ENCODE results near the gene TCP11L2.
"Not testable (repeated sequence)": the region's sequence is repeated elsewhere in the genome, so short reads cannot be mapped to it uniquely, and the experiment has no call there.

The TCP11L2 gene

DNA sequence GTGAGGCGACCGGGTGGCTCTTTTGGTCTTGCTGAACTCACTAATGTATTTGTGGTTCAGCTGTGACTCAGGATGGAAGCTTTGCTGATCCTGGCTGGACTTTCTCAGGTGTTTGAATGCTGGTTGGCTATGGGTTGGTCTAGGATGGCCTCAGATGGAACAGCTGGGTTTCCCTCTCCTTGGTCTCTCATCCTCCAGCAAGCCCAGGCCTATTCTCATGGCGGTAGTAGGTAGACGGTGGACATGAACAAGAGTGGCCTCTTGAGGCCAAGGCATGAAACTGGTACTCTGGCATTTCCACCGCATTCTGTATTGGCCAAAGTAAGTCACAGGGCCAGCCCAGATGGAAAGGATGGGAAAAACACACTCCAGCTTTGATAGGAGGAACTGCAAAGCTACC lies 43.2 kb downstream of the TCP11L2 start:
- no peak for FAIRE-seq

DNA sequence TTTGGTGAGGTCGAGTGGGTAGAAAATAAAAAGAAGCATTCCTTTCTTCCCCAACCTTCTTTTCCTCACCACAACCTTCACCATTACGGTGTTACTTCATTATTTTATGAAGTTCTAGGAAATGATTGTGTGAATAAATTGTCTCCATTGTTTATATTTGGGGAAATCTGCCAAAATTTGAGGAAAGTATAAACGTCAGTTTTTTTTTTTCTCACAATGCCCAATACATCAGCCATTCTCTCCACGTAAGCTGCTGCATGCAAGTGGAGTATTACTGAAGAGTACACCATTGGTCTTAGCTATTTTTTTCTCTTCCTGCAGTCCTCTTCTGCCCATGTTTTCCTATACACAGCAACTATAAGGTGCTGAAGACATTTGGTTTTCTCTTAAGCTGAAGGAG lies 45.9 kb downstream of the TCP11L2 start:
- no peak for FAIRE-seq

DNA sequence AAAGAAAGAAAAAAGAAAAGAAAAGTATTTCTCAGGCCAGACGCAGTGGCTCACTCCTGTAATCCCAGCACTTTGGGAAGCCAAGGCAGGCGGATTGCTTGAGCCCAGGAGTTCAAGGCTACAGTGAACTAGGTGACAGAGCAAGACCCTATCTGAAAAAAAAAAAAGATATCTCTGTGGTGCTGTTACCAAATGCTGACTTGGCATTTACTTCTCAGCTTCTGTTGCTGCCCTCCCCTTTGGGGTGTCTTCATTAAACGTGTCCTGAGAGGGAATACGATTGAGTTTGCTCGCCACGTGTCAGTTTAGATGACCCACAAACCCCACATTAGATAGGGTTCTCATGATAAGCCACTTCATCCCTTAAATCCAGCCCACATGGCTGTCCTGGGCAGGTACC lies 50.6 kb downstream of the TCP11L2 start:
- FAIRE-seq, result no peak

DNA sequence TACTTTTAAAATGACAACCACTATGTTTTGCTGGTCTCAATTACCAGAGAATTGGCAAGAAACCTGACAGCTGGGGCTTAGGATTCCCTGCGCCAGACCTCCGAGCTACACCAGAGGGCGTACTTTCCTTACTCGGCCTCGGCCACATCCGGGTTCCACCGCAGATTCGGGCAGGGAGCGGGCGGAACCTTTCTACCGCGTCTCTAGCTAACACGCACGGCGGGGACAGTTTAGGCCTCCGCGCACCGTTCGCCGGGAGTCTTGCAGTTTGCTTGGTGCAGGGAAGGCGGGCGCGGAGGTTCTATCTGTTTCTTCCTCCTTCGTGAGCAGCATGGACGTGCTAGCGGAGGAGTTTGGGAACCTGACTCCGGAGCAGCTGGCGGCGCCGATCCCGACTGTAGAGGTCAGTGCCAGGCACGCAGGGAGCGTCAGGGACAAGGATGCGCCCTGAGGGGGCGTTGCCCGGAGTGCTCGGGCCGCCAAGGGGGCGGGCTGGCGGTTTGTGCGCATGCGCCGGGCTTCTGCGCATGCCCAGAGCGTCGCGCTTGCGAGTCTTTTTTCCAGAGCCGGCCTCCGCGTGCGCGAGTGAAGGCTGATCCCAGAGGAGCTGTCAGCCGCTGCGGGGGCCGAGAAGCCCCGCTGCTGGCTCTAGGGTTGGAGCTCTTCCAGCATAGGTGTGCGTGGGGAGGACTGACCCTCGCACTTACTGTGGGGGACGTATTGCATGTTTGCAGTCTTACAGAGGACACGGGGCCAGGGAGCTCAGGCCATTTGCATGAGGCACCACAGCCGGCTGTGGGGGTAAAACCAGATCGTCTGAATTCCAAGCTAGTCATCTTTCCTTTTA lies 55.2 kb downstream of the TCP11L2 start, which contains the start of gene POLR3B:
TSS of gene POLR3B (plus strand) at position 200 of the 847 bp plus-strand sequence. CDS start at position 332, 132 bp downstream.
- FAIRE-seq, result no peak

DNA sequence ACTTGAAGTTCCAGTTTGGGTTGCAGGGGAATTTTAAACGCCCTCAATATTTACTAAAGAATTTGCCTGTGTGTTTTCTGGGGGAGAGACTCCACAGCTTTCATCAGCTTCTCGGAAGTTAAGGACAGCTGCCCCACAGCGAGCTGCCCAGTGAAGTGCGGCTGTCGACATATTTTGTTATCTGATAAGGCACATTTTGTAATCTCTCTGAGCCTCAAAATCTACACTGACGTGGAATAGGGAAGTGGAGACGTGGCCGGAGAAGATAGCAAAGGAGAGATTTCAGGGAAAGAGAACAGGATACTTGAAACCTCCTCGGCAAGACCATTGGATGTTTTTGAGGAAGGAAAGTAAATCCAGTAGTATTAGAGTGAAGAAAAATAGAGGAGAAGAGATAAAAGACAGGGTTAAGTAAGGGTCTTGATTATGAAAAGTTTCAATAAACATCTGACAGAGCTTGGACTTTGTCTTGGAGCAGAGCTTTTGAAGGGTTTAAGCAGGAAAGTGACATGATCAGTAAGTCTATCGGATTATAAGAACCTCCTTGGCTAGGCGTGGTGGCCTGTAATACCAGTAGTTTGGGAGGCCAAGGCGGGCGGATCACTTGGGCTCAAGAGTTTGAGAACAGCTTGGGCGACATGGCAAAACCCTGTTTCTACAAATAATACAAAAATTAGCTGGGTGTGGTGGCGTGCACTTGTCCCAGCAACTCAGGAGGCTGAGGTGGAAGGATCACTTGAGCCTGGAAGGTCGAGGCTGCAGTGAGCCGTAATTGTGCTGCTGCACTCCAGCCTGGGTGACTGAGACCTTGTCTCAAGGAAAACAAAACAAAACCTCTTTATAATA lies 56.1 kb downstream of the TCP11L2 start:
- FAIRE-seq, result no peak

DNA sequence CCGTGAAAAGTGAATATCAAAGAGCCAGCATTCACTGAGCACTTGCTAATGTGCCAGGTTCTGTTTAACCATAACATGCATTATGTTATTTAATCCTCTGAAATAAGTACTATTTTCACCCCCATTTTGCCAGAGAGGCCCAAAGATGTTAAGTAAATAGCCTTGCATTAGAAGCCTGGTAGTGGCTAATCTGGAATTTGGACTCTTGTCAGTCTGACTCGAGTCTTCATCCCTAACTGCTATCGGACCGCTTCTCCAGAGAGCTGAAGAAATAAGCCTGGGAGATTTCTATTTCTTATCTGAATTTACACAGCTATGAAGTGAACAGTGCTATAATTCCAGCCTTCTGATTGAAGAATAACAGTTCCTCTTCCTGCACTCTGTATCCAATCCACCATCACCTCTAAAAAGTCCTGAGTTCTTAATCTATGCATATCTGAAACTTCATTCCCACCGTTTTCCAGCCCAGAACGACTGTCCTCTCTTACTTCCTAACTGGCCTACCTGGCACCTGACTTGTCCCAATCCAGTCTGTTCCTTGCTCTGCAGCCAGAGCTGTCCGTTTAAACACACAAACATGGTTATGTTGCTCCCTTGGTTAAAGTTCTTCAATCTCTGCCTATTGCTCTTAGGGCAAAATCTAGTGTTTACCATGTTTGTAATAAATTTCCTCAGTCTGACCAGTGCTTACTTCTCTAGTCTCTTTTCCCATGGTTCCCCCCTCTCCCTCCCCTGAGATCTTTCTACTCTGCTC lies 57.3 kb downstream of the TCP11L2 start:
- FAIRE-seq, result no peak

DNA sequence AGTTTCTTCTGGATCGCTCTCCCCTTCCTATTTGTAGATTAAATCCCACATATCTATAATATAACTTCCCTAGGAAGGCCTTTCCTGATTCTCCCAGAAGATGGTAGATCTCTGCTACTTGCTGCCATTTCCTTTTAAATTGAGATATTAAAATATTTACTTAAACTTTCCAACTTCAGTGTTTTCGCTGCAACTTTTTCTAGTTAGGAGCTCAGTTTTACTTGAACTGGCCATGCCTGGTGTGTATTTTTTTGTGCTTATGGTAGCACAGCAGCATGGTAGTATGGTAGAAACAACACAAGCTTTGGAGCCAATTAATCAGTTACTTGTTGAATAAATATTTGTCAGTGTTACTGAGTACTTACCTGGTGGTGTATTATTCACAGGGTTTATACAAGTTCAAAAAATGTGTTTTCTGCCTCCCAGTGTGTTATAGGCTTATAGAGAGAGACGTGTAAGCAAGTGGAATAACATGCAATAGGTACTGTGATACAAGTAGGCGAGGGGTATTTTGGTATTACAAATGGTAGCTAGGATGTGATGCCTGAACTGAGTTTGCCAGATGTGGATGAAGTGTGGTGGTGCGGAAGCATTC lies 58.0 kb downstream of the TCP11L2 start:
- no peak for FAIRE-seq

DNA sequence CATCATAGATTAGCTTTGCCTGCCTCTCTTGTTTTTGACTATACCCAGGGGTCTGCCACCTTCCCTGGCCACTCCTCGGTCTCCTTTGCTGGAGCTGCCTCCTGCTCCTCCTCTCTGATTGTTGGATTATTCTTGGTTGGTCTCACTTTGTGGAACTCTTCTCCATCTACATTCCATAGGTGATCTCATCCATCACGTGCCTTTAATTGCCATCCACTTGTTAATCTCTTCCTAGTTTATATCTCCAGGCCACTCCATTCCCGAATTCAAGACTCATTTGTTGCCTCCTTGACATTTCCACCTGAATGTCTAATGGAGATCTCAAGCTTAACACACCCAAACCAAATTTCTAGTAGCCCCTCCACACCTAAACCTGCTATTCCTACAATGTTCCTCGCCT lies 60.4 kb downstream of the TCP11L2 start:
- FAIRE-seq, result no peak

DNA sequence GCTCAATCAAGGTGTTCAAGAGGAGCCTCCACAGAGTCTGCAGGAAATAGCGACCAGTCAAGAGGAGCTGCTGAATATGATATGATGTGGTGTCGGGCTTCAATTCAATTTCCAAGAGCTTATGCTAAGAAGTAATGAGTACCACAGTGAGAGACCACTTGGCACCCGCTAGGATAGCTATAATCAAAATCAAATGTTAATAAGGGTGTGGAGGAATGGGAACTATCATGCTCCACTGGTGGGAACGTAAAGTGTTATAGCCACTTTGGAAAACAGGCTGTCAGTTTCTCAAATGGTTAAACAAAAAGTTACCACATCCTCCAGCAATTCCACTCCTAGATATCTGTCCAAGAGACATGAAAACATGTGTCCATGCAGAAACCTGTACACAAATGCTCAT lies 61.7 kb downstream of the TCP11L2 start:
- no peak for FAIRE-seq

DNA sequence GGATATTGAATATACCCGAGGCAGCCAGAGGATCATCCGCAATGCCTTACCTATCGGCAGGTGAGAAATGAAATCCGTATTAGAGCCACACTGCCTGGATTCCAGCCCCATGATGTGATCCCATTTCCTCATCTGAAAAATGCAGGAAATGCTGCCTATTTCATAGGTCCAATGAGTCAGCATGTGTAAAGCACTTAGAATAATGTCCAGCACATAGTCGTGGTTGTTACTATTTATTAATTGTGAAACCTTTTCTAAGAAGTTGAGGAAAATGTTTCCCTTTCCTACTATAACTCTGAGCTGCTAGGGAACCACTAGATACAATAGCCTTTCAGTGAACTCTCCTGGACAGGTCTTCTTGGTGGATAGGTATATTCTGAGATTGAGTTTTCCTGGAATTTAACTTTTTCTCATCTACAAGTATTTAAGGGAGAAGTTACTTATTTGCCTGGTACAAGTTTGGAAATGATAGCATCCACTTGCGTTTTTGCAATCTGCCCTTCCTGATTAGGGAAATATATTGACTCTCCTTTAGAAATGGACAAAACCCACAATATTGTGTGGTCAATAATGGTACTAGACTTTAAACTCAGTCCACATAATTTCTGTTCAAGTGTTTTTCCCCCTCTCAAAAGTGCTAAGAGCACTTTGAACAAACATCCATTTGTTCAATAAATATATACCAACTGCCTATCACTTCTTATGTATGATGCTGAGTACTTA lies 67.3 kb downstream of the TCP11L2 start:
- no peak for FAIRE-seq

DNA sequence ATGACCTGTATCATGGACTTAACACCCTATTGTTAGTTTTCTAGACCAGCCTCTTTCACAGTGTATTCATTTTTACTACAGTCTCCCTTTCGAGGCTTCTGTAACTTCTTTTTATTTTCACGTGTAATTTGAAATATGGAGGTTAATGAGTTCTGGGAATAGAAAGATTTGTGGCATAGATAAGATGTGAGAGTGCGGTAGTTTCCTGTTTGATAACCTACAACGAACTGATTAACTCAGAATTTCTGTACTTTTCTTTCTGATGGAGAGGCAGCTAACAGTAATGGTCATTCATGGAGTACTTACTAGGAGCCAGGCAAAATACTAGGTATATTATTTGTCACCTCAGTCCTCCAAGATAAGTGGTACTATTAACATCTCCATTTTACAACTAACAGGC lies 76.3 kb downstream of the TCP11L2 start:
- FAIRE-seq, result no peak

DNA sequence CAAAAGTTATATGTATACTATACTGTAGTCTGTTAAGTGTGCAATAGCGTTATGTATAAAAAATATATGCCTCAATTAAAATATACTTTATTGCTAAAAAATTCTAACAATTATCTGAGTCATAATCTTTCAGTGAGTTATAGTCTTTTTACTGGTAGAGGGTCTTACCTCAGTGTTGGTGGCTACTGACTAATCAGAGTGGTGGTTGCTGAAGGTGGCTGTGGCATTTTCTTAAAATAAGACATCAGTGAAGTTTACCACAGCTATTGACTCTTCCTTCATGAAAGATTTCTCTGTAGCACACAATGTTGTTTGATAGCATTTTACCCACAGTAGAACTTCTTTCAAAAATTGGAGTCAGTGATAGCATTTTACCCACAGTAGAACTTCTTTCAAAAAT lies 78.4 kb downstream of the TCP11L2 start:
- no peak for FAIRE-seq

DNA sequence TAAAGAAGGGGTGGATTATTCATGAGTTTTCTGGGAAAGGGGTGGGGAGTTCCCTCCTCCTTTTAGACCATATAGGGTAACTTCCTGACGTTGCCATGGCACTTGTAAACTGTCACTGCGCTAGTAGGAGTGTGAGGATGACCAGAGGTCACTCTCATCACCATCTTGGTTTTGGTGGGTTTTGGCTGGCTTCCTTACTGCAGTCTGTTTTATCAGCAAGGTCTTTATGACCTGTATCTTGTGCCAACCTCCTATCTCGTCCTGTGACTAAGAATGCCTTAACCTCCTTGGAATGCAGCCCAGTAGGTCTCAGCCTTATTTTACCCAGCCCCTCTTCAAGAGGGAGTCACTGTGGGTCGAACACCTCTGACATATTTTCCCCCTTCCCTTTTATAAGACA lies 79.3 kb downstream of the TCP11L2 start:
- not testable (repeated sequence) for FAIRE-seq

DNA sequence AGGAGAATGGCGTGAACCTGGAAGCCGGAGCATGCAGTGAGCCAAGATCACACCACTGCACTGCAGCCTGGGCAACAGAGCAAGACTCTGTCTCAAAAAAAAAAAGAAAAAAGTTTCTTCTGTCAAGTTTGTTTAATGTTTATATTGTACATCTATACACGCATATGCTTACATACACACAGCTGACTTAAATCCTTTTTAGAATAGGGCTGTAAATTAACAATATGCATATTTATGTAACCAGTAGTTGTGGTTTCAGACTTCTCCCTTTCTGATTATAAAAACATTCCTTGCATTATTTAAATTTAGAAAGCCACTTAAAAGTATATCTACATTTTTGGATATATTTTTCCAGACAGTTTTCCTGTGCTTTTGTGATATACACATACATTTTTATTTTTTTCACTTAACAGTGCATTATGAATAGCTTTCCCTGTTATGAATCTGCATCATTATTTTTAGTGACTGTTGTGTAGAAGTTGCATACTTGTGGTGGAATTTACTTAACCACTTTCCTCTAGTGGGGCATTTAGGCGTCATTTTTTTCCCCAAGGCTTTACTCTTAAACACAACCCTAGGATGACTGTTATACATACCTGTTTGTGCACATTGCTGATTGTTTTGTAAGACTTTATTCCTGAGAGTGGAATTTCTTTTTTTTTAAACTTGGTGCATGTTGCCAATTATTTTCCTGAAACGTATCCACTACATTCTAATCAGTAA lies 84.4 kb downstream of the TCP11L2 start:
- FAIRE-seq, result no peak

DNA sequence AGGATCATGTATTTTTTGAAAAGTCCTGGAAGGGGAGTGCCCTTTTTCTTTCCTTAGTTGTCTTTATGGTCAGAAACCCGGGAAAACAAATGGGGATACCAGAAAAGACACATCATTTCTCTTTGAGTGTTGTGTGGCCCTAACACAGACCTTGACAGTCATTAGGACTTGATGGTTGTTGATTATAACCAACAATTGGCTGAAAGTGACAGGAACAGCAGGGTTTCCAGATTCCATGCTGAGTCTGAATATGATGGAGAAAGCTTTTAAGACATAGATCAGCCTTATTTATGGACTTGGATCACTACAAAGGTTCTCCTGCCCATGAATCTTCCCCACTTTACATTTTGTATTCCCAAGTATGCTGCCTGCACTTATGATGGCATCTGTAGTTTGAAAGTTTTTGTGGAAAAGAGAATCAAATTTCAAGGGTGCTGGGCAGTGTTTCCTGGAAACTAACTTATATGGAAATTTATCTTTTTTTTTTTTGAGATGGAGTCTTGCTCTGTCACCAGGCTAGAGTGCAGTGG lies 85.4 kb downstream of the TCP11L2 start:
- FAIRE-seq, result no peak

DNA sequence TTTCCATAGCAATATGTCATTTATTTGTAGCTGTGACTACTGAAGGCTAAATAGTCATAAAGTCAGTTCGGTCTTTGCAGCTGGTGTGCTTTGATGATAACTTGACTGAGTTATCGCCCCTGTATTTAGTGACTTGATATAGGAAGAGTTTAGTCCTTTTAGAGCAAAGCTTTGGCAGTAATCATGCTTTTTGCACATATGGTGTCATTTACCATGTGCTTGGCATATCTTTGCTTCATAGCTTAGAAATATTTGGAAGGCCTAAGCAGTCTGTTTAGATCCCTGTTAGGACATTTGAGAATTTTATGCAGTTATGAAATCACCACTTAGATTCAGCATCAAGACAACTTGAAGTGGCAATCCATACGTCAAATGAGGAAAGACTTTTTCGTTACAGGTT lies 86.6 kb downstream of the TCP11L2 start:
- FAIRE-seq, result no peak

DNA sequence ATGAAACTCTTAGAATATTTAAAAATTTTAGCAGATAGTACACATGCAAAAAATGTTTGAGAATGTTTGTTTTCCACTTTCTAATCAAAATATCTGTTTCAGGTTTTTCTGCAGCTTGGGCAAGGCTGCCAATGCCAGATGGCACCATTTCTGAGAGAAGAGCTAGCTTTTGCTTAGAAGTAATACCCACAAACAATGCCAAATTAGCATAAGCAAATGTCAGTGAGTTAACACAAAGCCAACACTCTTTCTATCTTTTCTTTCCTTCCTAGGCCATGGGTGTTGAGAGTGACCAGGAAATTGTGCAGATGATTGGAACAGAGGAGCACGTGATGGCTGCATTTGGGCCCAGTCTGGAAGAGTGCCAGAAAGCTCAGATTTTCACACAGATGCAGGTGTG lies 90.2 kb downstream of the TCP11L2 start:
- no peak for FAIRE-seq

Measured in colon (tissue), 2 donors.